NCI-H1417 (cell line): Measurements from ENCODE around the gene NASP.
A peak's percentile ranks its signal among the peaks of the same experiment; 100 is the strongest.

Experiments used
- DNase-seq, 3 experiments: peaks; one replicate each; lab custom pipeline; 2025; lab: John Stamatoyannopoulos, UW

The NASP gene, protein sequence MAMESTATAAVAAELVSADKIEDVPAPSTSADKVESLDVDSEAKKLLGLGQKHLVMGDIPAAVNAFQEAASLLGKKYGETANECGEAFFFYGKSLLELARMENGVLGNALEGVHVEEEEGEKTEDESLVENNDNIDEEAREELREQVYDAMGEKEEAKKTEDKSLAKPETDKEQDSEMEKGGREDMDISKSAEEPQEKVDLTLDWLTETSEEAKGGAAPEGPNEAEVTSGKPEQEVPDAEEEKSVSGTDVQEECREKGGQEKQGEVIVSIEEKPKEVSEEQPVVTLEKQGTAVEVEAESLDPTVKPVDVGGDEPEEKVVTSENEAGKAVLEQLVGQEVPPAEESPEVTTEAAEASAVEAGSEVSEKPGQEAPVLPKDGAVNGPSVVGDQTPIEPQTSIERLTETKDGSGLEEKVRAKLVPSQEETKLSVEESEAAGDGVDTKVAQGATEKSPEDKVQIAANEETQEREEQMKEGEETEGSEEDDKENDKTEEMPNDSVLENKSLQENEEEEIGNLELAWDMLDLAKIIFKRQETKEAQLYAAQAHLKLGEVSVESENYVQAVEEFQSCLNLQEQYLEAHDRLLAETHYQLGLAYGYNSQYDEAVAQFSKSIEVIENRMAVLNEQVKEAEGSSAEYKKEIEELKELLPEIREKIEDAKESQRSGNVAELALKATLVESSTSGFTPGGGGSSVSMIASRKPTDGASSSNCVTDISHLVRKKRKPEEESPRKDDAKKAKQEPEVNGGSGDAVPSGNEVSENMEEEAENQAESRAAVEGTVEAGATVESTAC

DNA sequence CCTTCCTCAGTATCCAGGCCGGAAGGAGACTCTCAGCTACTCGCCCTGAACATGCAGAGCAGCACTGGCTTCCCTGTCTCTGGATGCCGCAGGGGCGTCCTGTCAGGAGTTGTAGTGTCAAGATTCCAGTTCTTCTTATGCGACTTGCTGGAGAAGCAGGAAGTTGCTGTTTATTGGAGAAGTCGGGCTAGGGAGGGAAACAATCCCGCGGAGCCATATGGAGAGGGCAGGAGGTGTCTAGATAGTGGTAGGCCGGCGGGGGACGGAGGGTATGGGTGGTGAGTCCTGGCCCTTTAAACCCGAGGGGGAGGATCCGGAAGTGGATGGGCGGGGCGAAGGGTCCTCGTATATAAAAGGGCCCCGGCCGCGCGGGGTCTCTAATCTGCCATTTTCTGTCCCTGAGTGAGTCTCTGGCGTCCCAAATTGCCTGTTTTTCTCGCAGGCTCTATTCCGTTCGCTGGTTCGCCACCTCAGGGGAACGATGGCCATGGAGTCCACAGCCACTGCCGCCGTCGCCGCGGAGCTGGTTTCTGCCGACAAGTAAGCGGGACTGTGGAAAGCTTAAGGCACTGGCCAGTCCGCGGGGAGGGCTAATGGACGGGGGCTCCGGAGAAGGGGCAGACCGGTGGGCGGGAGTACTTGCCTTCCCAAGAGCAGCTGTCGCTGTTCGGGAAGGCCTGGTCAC is at the start of gene NASP:
Gene NASP, plus strand, starts transcription at position 376 of the 685 bp plus-strand sequence. Its CDS starts 106 bp downstream, at position 482.
- DNase-seq = peak; percentile 87 to 95 (median 92)

GRCh38 chr1:45535988-45536766 is 47.7 kb upstream of the NASP start:
- peak in 2 of 3 experiments; percentile 1 to 40 for DNase-seq

- no peak for DNase-seq
Measured at GRCh38 chr1:45536886-45537285, 47.0 kb upstream of the NASP start.

- DNase-seq = no peak
Measured at GRCh38 chr1:45541193-45541592, 42.6 kb upstream of the NASP start.

DNA sequence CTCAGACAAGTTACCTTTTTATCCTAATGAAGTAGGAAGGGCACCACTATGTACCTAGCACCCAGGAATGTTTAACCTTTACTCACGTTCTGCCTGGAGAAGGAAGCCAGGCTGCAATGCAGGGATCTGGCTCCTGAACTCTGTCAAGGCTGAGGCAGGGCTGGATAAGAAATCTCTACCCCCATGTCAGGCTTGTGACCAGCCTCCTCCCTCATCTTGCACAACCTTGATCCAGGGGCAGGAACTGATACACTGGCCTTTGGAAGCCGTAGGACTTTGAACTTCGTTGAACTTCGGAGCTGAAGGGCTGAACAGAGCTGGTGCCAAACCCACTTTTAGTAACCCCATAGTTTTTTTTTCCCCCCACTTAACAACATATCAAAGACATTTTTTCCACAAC is 41.2 kb upstream of the NASP start:
- DNase-seq = no peak

- DNase-seq = no peak
Measured at GRCh38 chr1:45543581-45544417, 40.0 kb upstream of the NASP start.

DNA sequence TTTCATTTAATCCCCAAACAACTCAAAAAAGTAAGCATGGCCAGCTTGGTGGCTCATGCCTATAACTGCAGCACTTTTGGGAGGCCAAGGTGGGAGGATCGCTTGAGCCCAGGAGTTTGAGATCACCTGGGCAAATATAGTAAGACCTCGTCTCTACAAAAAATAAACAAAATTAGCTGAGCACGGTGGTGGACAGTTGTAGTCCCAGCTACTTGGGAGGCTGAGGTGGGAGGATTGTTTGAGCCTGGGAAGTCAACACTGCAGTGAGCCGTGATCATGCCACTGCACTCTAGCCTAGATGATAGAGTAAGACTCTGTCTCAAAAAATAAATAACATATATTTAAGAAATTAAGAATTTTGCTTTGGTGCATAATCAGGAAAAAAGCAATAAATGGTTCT is 39.3 kb upstream of the NASP start:
- DNase-seq = no peak

DNA sequence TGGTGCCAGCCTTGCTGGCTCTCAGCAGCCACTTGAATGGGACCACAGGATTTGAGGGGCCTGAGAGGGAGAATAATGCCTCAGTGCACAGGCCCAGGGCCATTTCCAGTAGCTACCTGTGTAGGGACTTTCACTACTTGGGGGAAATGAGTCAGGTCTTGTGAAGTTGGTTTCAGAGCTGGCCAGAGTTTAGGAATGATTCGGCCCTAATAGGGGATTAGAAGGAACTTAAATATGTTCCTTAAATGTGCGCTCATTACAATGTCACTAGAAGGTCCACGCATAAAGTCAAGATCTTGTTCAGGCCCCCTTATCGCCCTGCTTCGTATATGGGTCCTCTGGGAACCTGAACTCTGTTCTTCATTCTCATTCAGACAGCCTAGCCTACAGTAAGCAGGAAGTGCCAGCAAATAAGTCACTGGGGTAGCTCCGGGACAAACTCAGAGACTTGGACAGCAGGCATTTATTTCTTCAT is 38.8 kb upstream of the NASP start:
- no peak for DNase-seq

DNA sequence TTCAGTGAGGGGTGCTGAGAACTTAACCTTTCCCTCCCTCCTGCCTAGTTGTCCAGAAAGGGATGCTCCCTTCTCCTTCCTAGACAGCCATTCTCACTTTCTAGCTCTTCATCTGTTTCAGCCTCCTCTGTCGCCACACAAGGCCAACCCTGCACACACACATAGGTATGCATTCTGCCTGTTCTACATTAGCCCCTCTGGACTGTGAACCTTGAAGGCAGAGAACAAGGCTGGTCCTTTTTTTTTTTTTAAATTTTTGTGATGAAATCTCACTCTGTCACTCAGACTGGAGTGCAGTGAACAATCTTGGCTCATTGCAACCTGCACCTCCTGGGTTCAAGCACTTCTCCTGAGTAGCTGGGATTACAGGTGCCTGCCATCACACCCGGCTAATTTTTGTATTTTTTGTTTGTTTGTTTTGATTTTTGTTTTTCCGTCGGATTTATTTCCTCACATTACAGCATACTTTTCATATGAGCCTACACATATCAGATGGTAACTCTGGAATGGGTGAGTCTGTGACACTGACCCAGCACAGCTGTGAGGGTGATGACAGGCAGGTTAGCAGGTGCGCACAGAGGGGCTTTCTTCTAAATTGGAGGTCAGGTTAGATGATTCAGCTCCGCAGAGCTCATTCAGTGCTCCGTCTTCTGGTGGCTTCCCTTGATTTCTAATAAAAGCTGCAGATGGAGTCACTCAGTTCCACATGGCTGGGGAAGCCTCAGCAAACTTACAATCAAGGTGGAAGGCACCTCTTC is 38.1 kb upstream of the NASP start:
- no peak for DNase-seq

GRCh38 chr1:45550401-45551351 is 33.2 kb upstream of the NASP start, which contains the start of gene AKR1A1:
TSS of gene AKR1A1 (plus strand) at chr1:45550826. CDS start at chr1:45561795, 10,969 bp downstream.
- DNase-seq = peak; percentile 94 to 96 (median 95)

GRCh38 chr1:45551684-45552083 is 32.2 kb upstream of the NASP start:
- no peak for DNase-seq

- DNase-seq = peak; percentile 32 to 90 (median 65)
Measured at GRCh38 chr1:45552331-45552730, 31.5 kb upstream of the NASP start.

- no peak for DNase-seq
Measured at GRCh38 chr1:45554198-45554597, 29.6 kb upstream of the NASP start.

GRCh38 chr1:45557422-45557944 is 26.4 kb upstream of the NASP start:
- DNase-seq = peak in 1 of 3 experiments; percentile 46

DNA sequence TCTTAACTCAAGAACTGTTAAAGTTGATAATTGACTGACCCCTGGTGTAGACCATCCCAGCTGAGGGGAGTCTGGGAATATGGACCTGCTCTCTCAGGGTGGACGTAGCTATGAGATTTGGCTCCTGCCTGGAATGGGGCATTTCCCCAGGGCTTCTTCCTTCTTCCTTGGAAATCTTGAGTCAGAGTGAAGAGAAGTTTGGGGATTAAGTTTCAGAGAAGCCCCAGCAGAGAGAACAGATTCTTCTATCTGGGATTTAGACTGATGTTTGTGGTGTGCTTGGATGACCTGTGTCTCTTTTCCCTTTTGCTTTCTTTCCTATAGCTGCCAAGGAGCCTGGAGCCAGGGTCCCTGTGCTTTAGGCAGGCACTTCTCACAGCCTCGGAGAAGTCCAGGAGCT is 20.0 kb upstream of the NASP start:
- no peak for DNase-seq

DNA sequence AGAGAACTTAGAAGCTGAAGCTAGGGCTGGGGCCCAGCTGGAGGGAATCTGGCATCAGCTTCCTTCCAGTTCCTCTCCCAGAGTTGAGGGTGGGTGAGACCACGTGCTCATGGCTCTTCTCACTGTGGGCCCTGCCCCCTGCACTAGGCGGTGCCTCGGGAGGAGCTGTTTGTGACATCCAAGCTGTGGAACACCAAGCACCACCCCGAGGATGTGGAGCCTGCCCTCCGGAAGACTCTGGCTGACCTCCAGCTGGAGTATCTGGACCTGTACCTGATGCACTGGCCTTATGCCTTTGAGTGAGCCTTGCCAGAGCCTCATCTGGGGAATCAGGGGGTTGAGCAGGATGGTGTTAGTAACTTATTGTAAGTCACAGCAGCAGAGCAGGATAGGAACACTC is 17.1 kb upstream of the NASP start:
- DNase-seq = no peak

DNA sequence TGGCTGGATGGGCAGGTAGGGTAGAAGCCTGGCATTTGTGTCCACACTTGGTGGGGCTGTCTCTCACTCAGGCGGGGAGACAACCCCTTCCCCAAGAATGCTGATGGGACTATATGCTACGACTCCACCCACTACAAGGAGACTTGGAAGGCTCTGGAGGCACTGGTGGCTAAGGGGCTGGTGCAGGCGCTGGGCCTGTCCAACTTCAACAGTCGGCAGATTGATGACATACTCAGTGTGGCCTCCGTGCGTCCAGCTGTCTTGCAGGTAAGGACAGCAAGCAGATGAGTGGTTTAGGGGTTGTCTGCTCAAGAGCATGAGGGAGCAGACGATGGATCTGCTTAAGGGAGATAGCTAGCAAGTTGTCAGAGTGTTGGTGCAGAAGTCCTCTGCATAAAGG is 15.9 kb upstream of the NASP start:
- DNase-seq = no peak

GRCh38 chr1:45568421-45568820 is 15.4 kb upstream of the NASP start:
- DNase-seq = no peak
